Coronary artery (tissue), 2 donors: Measurements from ENCODE around the gene BMF.
"Not testable (repeated sequence)": the region's sequence is repeated elsewhere in the genome, so short reads cannot be mapped to it uniquely, and the experiment has no call there.

ENCODE experiments used
- DNase-seq: peaks from one replicate; pipeline ENCODE4 v3.0.0-alpha.2; 2017; ENCODE audit warnings: low spot score
- H3K27ac ChIP-seq, 2 donors: fragments of 200-600 bp; sonication (generic); one replicate each; pipeline ENCODE4 v1.5.1; 2016 to 2019
- H3K4me3 ChIP-seq: fragments of 200-600 bp; sonication (generic); 2 replicates; pipeline ENCODE4 v1.5.1; 2016; ENCODE audit warnings: mild to moderate bottlenecking, moderate library complexity
- CTCF ChIP-seq: fragments of 200-600 bp; sonication (generic); IDR thresholded peaks from one replicate; pipeline ENCODE4 v1.5.1; 2019; ENCODE audit warnings: antibody characterized with exemption

Gene BMF

GRCh38 chr15:40121911-40122638 is 13.4 kb upstream of the BMF start:
- no peak for TF ChIP-seq CTCF
- DNase-seq, result peak; percentile 38

GRCh38 chr15:40118473-40118872 is 9.8 kb upstream of the BMF start:
- Histone ChIP-seq H3K27ac (no peak overlapping the region), H3K4me3 (no peak overlapping the region)
- DNase-seq, result peak; percentile 11
- no peak for TF ChIP-seq CTCF

More at GRCh38 chr15:40121911-40122638, 13.4 kb upstream of the BMF start:
- Histone ChIP-seq H3K27ac (peak overlapping the region in 1 of 2 donors; percentile 5), H3K4me3 (no peak overlapping the region)

- Histone ChIP-seq H3K4me3 (no peak overlapping the region), H3K27ac (no peak overlapping the region)
- DNase-seq, result no peak
- TF ChIP-seq CTCF, result no peak
These were observed 7.0 kb upstream of the BMF start for GRCh38 chr15:40115670-40116093.

GRCh38 chr15:40115106-40115505 is 6.4 kb upstream of the BMF start:
- DNase-seq, H3K4me3 ChIP-seq, H3K27ac ChIP-seq: not testable (repeated sequence)

GRCh38 chr15:40114218-40114617 is 5.5 kb upstream of the BMF start:
- no peak for DNase-seq
- Histone ChIP-seq H3K4me3 (no peak overlapping the region), H3K27ac (no peak overlapping the region)
- TF ChIP-seq CTCF, result no peak

- no peak for TF ChIP-seq CTCF
- H3K27ac ChIP-seq, result no peak overlapping the region
- H3K4me3 ChIP-seq, result no peak overlapping the region
- no peak for DNase-seq
These were observed 4.1 kb upstream of the BMF start for GRCh38 chr15:40112789-40113188.

GRCh38 chr15:40111888-40112287 is 3.2 kb upstream of the BMF start:
- DNase-seq, result no peak
- H3K27ac ChIP-seq, result no peak overlapping the region
- no peak for TF ChIP-seq CTCF
- no peak overlapping the region for H3K4me3 ChIP-seq
